Measurements from ENCODE around the gene MRPL20. TPM values are rescaled to one million over a fixed set of nuclear protein-coding genes. Genes with fewer than 3 reads are reported as not detected.
A peak's percentile ranks its signal among the peaks of the same experiment; 100 is the strongest.

Gene MRPL20
- total and polyA plus RNA-seq, 8 donors: 53.9 to 187 (median 111) TPM

DNA sequence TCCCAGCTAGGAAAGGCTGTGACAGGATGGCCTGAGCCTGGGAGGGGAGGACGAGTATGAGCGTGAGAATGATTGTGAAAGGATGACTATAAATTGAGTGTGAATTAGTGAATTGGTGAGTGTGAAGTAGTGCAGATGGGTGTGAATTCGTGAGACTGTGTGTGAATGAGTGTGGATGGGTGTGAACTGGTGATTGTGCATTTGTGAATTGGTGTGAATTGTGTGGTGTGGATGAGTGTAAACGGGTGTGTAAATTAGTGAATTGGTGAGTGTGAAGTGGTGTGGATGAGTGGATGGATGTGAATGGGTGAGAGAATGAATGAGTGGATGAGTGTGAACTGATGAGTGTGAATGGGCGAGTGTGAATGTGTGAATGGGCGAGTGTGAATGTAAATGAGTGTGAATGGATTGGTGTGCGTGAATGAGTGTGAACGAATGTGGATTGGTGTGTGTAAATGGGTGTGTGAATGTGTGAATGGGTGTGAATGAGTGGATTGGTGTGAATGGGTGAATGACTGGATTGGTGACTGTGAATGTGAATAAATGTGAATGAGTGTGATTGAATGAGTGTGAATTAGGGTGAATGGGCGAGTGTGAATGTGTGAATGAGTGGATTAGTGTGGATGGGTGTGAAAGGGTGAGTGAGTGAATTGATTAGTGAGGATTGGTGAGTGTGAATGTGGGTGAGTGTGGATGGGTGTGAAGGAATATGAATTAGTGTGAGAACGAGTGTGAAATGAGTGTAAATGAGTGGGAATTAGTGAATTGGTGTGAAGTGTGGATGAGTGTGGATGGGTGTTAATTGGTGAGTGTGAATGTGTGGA is 41.0 kb downstream of the MRPL20 start:
- intact Hi-C loops (cut with DNase I; ENCODE audit: low total_unique reads): no loop called here
- H3K4me1 ChIP-seq: peaks cover 0 to 13% (median 7%) of the 10 kb centered on the region in 4 donors
- WGBS, 5 donors: 74 to 84% (median 84%) methylated on average over 10 of the region's 10 CpGs

DNA sequence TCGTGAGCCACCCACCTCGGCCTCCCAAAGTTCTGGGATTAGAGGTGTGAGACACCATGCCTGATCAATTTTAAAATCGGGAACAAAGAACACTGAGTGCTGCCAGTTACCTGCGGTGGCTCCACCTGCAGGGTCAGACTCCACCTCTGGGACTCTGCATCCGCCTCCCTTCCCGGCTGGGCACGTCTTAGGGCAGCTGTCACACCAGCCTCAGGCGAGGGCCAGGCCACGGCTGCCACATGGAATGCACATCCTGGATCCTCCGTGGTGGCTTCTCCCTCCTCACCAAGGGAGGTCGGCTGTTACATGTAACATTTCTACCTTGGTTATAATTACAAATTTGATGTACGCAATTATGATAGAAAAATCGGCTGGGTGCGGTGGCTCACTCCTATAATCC is 42.8 kb downstream of the MRPL20 start:
- no peak for TF ChIP-seq POLR2A (IDR thresholded peaks at IDR 0.05)
- TF ChIP-seq POLR2AphosphoS5 (IDR thresholded peaks at IDR 0.05): no peak
- TF ChIP-seq, protein P1, sequence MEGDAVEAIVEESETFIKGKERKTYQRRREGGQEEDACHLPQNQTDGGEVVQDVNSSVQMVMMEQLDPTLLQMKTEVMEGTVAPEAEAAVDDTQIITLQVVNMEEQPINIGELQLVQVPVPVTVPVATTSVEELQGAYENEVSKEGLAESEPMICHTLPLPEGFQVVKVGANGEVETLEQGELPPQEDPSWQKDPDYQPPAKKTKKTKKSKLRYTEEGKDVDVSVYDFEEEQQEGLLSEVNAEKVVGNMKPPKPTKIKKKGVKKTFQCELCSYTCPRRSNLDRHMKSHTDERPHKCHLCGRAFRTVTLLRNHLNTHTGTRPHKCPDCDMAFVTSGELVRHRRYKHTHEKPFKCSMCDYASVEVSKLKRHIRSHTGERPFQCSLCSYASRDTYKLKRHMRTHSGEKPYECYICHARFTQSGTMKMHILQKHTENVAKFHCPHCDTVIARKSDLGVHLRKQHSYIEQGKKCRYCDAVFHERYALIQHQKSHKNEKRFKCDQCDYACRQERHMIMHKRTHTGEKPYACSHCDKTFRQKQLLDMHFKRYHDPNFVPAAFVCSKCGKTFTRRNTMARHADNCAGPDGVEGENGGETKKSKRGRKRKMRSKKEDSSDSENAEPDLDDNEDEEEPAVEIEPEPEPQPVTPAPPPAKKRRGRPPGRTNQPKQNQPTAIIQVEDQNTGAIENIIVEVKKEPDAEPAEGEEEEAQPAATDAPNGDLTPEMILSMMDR (IDR thresholded peaks at IDR 0.05): no peak
- TF ChIP-seq EP300 (IDR thresholded peaks at IDR 0.05): no peak
- H3K27ac ChIP-seq: no peak overlapping the region
- H3K36me3 ChIP-seq: no peaks in the 10 kb centered on the region
- no peaks in the 10 kb centered on the region for H3K9me3 ChIP-seq
- DNase-seq: no peak
- 59 to 82% (median 68%) methylated on average over 13 to 14 of the region's 14 CpGs for WGBS, 5 donors
- H3K27me3 ChIP-seq: peaks cover 0 to 13% (median 0%) of the 10 kb centered on the region in 3 donors
- peaks cover 8 to 30% (median 22%) of the 10 kb centered on the region in 4 donors for H3K4me1 ChIP-seq
- H3K4me3 ChIP-seq: no peak overlapping the region
- intact Hi-C loops (cut with DNase I; ENCODE audit: low total_unique reads): no loop called here

More for the DNA sequence above, 41.0 kb downstream of the MRPL20 start:
- no peak for DNase-seq
- Histone ChIP-seq H3K9me3 (no peaks in the 10 kb centered on the region), H3K27ac (no peak overlapping the region), H3K27me3 (no peaks in the 10 kb centered on the region), H3K4me3 (no peak overlapping the region), H3K36me3 (no peaks in the 10 kb centered on the region)
- no peak for TF ChIP-seq POLR2A (IDR thresholded peaks at IDR 0.05)

DNA sequence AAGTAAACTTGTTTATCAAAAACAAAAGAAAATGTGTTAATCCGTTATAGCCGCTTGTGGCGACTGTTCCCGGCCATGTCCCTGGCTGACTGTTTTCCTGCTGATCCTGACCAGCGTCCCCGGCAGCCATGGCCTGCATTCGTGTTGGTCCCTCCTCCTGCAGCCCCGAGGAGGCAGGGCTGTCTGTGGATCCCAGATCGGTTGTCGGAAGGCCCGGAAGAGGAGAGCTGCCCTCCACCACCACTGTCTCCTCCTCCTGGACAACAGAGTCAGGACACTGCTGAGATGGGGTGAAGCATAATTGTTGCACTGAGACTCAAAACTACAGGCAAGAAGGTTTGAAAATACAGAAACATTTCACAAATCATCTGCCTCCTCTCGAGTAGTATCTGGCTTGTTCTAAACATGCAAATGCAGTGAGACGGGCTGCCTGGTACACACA is 45.1 kb downstream of the MRPL20 start:
- H3K27ac ChIP-seq: peak overlapping the region; percentile 8 to 89 (median 84)
- H3K4me1 ChIP-seq: peaks cover 20 to 50% (median 39%) of the 10 kb centered on the region in 4 donors
- no peaks in the 10 kb centered on the region for H3K9me3 ChIP-seq
- TF ChIP-seq EP300 (IDR thresholded peaks at IDR 0.05) (no peak), POLR2A (IDR thresholded peaks at IDR 0.05) (no peak), POLR2AphosphoS5 (IDR thresholded peaks at IDR 0.05) (no peak)
- TF ChIP-seq, protein P1 (IDR thresholded peaks at IDR 0.05): no peak
- H3K27me3 ChIP-seq: peaks cover 0 to 36% (median 12%) of the 10 kb centered on the region in 3 donors
- H3K36me3 ChIP-seq: no peaks in the 10 kb centered on the region
- peak in 1 of 2 donors; percentile 79 for DNase-seq
- no peak overlapping the region for H3K4me3 ChIP-seq
- 21 to 31% (median 29%) methylated on average over 13 of the region's 13 CpGs for WGBS, 5 donors
- intact Hi-C loops (cut with DNase I; ENCODE audit: low total_unique reads): no loop called here

DNA sequence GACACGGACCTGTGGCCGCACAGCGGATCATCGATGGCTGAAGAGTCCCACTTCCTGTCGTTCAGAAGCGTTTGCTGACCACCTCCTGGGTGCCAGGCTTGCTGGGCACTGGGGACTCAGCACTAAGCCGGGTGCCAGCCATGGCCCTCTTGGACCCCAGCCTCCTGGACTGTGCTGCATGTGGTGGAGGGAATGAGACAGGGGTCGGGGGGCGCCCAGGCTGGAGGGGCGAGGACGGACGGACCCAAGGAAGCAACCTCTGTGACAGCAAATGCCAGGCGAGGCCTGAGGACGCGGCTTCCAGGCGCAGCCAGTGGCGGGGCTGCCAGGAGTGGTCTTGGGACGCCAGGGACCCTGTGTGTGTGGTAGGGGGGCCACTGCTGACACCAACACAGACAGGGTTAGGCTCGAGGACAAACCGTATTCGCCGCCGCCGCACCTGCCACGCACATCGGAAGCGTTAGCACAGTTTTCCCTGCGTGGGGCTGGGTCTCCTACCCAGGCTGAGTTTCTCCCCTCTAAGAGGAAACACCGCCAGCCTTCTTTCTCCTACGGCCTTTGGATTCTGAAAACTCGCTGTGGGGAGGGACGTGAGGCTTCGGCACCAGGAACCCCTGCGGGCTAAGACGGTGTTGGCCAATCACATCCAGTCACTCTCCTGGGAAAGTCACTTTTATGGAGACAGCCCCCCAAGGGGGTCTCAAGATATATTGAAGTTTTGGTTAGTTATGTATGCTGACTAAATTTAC is 45.7 kb downstream of the MRPL20 start:
- DNase-seq: peak in 1 of 2 donors; percentile 12
- H3K9me3 ChIP-seq: no peaks in the 10 kb centered on the region
- H3K27me3 ChIP-seq: peaks cover 0 to 42% (median 18%) of the 10 kb centered on the region in 3 donors
- peaks cover 26 to 56% (median 45%) of the 10 kb centered on the region in 4 donors for H3K4me1 ChIP-seq
- intact Hi-C loops (cut with DNase I; ENCODE audit: low total_unique reads): no loop called here
- TF ChIP-seq POLR2AphosphoS5 (IDR thresholded peaks at IDR 0.05) (no peak), EP300 (IDR thresholded peaks at IDR 0.05) (no peak), POLR2A (IDR thresholded peaks at IDR 0.05) (no peak)
- TF ChIP-seq, protein P1 (IDR thresholded peaks at IDR 0.05): no peak
- H3K4me3 ChIP-seq: no peak overlapping the region
- WGBS, 5 donors: 75 to 79% (median 76%) methylated on average over 25 to 35 of the region's 35 CpGs
- peak overlapping the region; percentile 8 to 89 (median 84) for H3K27ac ChIP-seq
- no peaks in the 10 kb centered on the region for H3K36me3 ChIP-seq
